HepG2 (cell line): ENCODE measurements around the gene SAPCD2. TPM values are rescaled to one million over a fixed set of nuclear protein-coding genes. Genes with fewer than 3 reads are reported as not detected.

Experiments
- BORCS8-MEF2B ChIP-seq: sonication (generic); formaldehyde crosslinking; IDR thresholded peaks from 2 replicates; pipeline ENCODE4 v1.8.0; 2022; ENCODE audit warnings: mild to moderate bottlenecking, missing genetic modification reagents
- GABPB1 ChIP-seq: IDR thresholded peaks from 2 replicates; pipeline ENCODE4 v1.6.1; 2016; ENCODE audit warnings: mild to moderate bottlenecking, missing genetic modification reagents, moderate library complexity, missing compliant biosample characterization
- IRF1 ChIP-seq: sonication (generic); formaldehyde crosslinking; IDR thresholded peaks from 2 replicates; pipeline ENCODE4 v1.4.0; 2020; ENCODE audit warnings: low read depth, mild to moderate bottlenecking, missing genetic modification reagents
- MED1 ChIP-seq: sonication (generic); formaldehyde crosslinking; IDR thresholded peaks from 2 replicates; pipeline ENCODE4 v1.4.0; 2020; ENCODE audit warnings: missing genetic modification reagents
- MED8 ChIP-seq: sonication (generic); formaldehyde crosslinking; IDR thresholded peaks from 2 replicates; pipeline ENCODE4 v1.8.1; 2023; ENCODE audit warnings: mild to moderate bottlenecking, missing genetic modification reagents; ENCODE audit not compliant: insufficient replicate concordance
- MIER2 ChIP-seq: IDR thresholded peaks from 2 replicates; pipeline ENCODE4 v1.6.1; 2016; ENCODE audit warnings: missing biosample characterization, missing genetic modification reagents
- REPIN1 ChIP-seq: sonication (generic); formaldehyde crosslinking; IDR thresholded peaks from 2 replicates; pipeline ENCODE4 v1.8.0; 2022; ENCODE audit warnings: missing genetic modification reagents, low read depth, mild to moderate bottlenecking, borderline replicate concordance
- SMC3 ChIP-seq: IDR thresholded peaks from 2 replicates; pipeline ENCODE4 v1.6.1; 2011; ENCODE audit warnings: low read length, improper control_type of control experiment
- STAG1 ChIP-seq: sonication (generic); formaldehyde crosslinking; IDR thresholded peaks from 2 replicates; pipeline ENCODE4 v1.4.0; 2020; ENCODE audit warnings: missing genetic modification reagents
- YEATS2 ChIP-seq: sonication (generic); formaldehyde crosslinking; IDR thresholded peaks from 2 replicates; pipeline ENCODE4 v1.4.0; 2020; ENCODE audit warnings: missing genetic modification reagents, borderline replicate concordance
- ZHX2 ChIP-seq, 2 experiments: sonication (generic) in 1 of 2; formaldehyde crosslinking in 1 of 2; IDR thresholded peaks; 2 replicates each; pipeline versions ENCODE4 v1.6.1 to v1.9.0; 2014 to 2022; ENCODE audit warnings: antibody characterized with exemption in 1 of 2, borderline replicate concordance in 1 of 2, inconsistent platforms in 1 of 2, low read depth in 1 of 2, missing genetic modification reagents in 1 of 2
- ZNF10 ChIP-seq: sonication (generic); formaldehyde crosslinking; IDR thresholded peaks from 2 replicates; pipeline ENCODE4 v1.4.0; 2020; ENCODE audit warnings: mild to moderate bottlenecking, low read depth, missing genetic modification reagents, borderline replicate concordance
- ZNF230 ChIP-seq: sonication (generic); formaldehyde crosslinking; IDR thresholded peaks from 2 replicates; pipeline ENCODE4 v1.4.0; 2020; ENCODE audit warnings: mild to moderate bottlenecking, missing genetic modification reagents
- ZNF441 ChIP-seq: sonication (generic); formaldehyde crosslinking; IDR thresholded peaks from 2 replicates; pipeline ENCODE4 v1.7.0; 2021; ENCODE audit warnings: missing genetic modification reagents, borderline replicate concordance
- ZNF558 ChIP-seq: sonication (generic); formaldehyde crosslinking; IDR thresholded peaks from 2 replicates; pipeline ENCODE4 v1.9.0; 2022; ENCODE audit warnings: mild to moderate bottlenecking, missing genetic modification reagents, borderline replicate concordance
- ZNF580 ChIP-seq: IDR thresholded peaks from 2 replicates; pipeline ENCODE4 v1.6.1; 2016; ENCODE audit warnings: low read depth, borderline replicate concordance
- ZNF687 ChIP-seq: sonication (generic); formaldehyde crosslinking; IDR thresholded peaks from 2 replicates; pipeline ENCODE4 v1.5.1; 2020; ENCODE audit warnings: mild to moderate bottlenecking, missing genetic modification reagents, moderate library complexity
- polyA plus RNA-seq, 8 experiments: library from polyadenylated mRNA; depleted of rRNA in 3 of 8; stranded (reverse) in 7 of 8; unstranded in 1 of 8; fragments of >200 nt; fragmentation: Illumina TruSeq in 4 of 8; extraction: Trizol in 4 of 8; gene quantifications; 2 replicates each; pipeline versions ENCODE4 v1.2.1 to v1.2.3, GENCODE V29; 2011 to 2016; ENCODE audit warnings: low read depth in 4 of 8, missing spikeins in 1 of 8, mixed read lengths in 1 of 8; ENCODE audit not compliant: insufficient read depth in 1 of 8
- total RNA-seq, 5 experiments: library from RNA; depleted of rRNA; stranded (reverse); fragments of >200 nt; fragmentation: Illumina TruSeq; extraction: Trizol; gene quantifications; 2 replicates each; pipeline ENCODE4 v1.2.3, GENCODE V29; 2016; ENCODE audit warnings: low read depth in 1 of 5

Gene SAPCD2
- total and polyA plus RNA-seq, 2 of the 13 experiments (the other 11 are each of a cell fraction or from before 2014, with no cell fraction given) = 21.9 to 42.8 TPM

- TF ChIP-seq ZHX2 (IDR thresholded peaks at IDR 0.05; ENCODE audit: low read depth) = no peak
- peak; percentile 89; the same call in 1 of the 2 replicates for TF ChIP-seq ZHX2 (CRISPR knock-in tag; IDR thresholded peaks at IDR 0.05; ENCODE audit: borderline replicate concordance)
- no peak for TF ChIP-seq ZNF10
- peak; percentile 79 for TF ChIP-seq ZNF687 (CRISPR knock-in tag)
- TF ChIP-seq STAG1 (CRISPR knock-in tag) = peak; percentile 83
- peak; percentile 31; the same call in 1 of the 2 replicates for TF ChIP-seq SMC3
- TF ChIP-seq MED1 (CRISPR knock-in tag) = peak; percentile 57; the same call in 1 of the 2 replicates
- peak; percentile 90 for TF ChIP-seq BORCS8-MEF2B (CRISPR knock-in tag)
- TF ChIP-seq MIER2 (CRISPR knock-in tag) = peak; percentile 98
- peak; percentile 94; the same call in 1 of the 2 replicates for TF ChIP-seq ZNF558 (CRISPR knock-in tag)
- TF ChIP-seq ZNF230 = peak; percentile 78
- TF ChIP-seq GABPB1 (CRISPR knock-in tag) = peak; percentile 63; the same call in 1 of the 2 replicates
- peak; percentile 79 for TF ChIP-seq YEATS2
- peak; percentile 80; the same call in 1 of the 2 replicates for TF ChIP-seq ZNF580
- TF ChIP-seq REPIN1 = peak; percentile 56; the same call in 1 of the 2 replicates
- TF ChIP-seq IRF1 (CRISPR knock-in tag) = no peak
- TF ChIP-seq ZNF441 (CRISPR knock-in tag) = peak; percentile 74; the same call in 1 of the 2 replicates
- TF ChIP-seq MED8 = no peak
Observed at GRCh38 chr9:137046088-137046787, 24.1 kb downstream of the SAPCD2 start, which contains the start of gene NPDC1 (continued).
